Glutamatergic neuron (in vitro differentiated cells): ENCODE data around the gene EPB41L5. TPM values are rescaled to one million over a fixed set of nuclear protein-coding genes. Genes with fewer than 3 reads are reported as not detected.
"Not testable (repeated sequence)": the region's sequence is repeated elsewhere in the genome, so short reads cannot be mapped to it uniquely, and the experiment has no call there.

Experiments
- DNase-seq: peaks from one replicate; pipeline ENCODE4 v3.0.0; 2022
- H3K27ac Mint-ChIP-seq: one replicate; pipeline ENCODE4 v1.8.0; 2020; ENCODE audit warnings: mild to moderate bottlenecking, mixed read lengths, inconsistent platforms; ENCODE audit not compliant: unreplicated experiment
- H3K27me3 Mint-ChIP-seq: one replicate; pipeline ENCODE4 v1.8.0; 2020; ENCODE audit warnings: mild to moderate bottlenecking, moderate library complexity, mixed read lengths, inconsistent platforms; ENCODE audit not compliant: unreplicated experiment
- H3K36me3 Mint-ChIP-seq: one replicate; pipeline ENCODE4 v1.8.0; 2020; ENCODE audit warnings: mild to moderate bottlenecking, mixed read lengths, inconsistent platforms; ENCODE audit not compliant: unreplicated experiment
- H3K4me1 Mint-ChIP-seq: one replicate; pipeline ENCODE4 v1.8.0; 2020; ENCODE audit warnings: mild to moderate bottlenecking, low read depth, mixed read lengths, inconsistent platforms; ENCODE audit not compliant: unreplicated experiment
- H3K4me3 Mint-ChIP-seq: one replicate; pipeline ENCODE4 v1.8.0; 2020; ENCODE audit warnings: mild to moderate bottlenecking, mixed read lengths, inconsistent platforms; ENCODE audit not compliant: unreplicated experiment
- H3K9me3 Mint-ChIP-seq: one replicate; pipeline ENCODE4 v1.8.0; 2020; ENCODE audit warnings: mild to moderate bottlenecking, moderate library complexity, mixed read lengths, inconsistent platforms; ENCODE audit not compliant: unreplicated experiment
- CTCF ChIP-seq: fragments of 200-600 bp; sonication (generic); IDR thresholded peaks from one replicate; pipeline ENCODE4 v1.5.0; 2021; ENCODE audit not compliant: partially characterized antibody, unreplicated experiment
- total RNA-seq: library from RNA; stranded (reverse); fragmentation: NEBNext Ultra II Directional; extraction: Animal tissue kit (Norgen Biotek cat#: 25700); gene quantifications from one replicate; pipeline ENCODE4 v1.2.1, GENCODE V29; 2021; ENCODE audit not compliant: unreplicated experiment

The EPB41L5 gene
- total RNA-seq, 1 donor from 2014 or later, result 71.7 TPM

GRCh38 chr2:120149406-120149805, 136.5 kb downstream of the EPB41L5 start:
- H3K4me3 Mint-ChIP-seq, result no peak overlapping the region
- peaks cover 31% of the 10 kb centered on the region for H3K36me3 Mint-ChIP-seq
- no peak overlapping the region for H3K27ac Mint-ChIP-seq
- DNase-seq, result no peak
- no peak for TF ChIP-seq CTCF
- peaks cover 1% of the 10 kb centered on the region for H3K9me3 Mint-ChIP-seq
- H3K27me3 Mint-ChIP-seq, result peaks cover 4% of the 10 kb centered on the region
- H3K4me1 Mint-ChIP-seq, result no peaks in the 10 kb centered on the region

GRCh38 chr2:120150040-120150482, 137.2 kb downstream of the EPB41L5 start:
- Mint-ChIP-seq H3K27me3 (peaks cover 4% of the 10 kb centered on the region), H3K4me3 (no peak overlapping the region), H3K27ac (no peak overlapping the region), H3K9me3 (peaks cover 1% of the 10 kb centered on the region), H3K36me3 (peaks cover 31% of the 10 kb centered on the region), H3K4me1 (no peaks in the 10 kb centered on the region)
- TF ChIP-seq CTCF, result no peak
- no peak for DNase-seq

GRCh38 chr2:120155308-120155707, 142.4 kb downstream of the EPB41L5 start:
- Mint-ChIP-seq H3K27ac (no peak overlapping the region), H3K4me1 (peaks cover 22% of the 10 kb centered on the region), H3K4me3 (no peak overlapping the region), H3K36me3 (peaks cover 38% of the 10 kb centered on the region), H3K27me3 (peaks cover 2% of the 10 kb centered on the region), H3K9me3 (peaks cover 6% of the 10 kb centered on the region)
- DNase-seq, result no peak
- TF ChIP-seq CTCF, result no peak

GRCh38 chr2:120158658-120159057, 145.8 kb downstream of the EPB41L5 start:
- not testable (repeated sequence) for H3K27ac Mint-ChIP-seq, DNase-seq, H3K27me3 Mint-ChIP-seq, H3K9me3 Mint-ChIP-seq, H3K4me3 Mint-ChIP-seq
- Mint-ChIP-seq H3K4me1 (peaks cover 33% of the 10 kb centered on the region), H3K36me3 (peaks cover 20% of the 10 kb centered on the region)

- TF ChIP-seq CTCF, result no peak
- H3K36me3 Mint-ChIP-seq, result peaks cover 16% of the 10 kb centered on the region
- H3K27ac Mint-ChIP-seq, result peak overlapping the region; percentile 82
- peaks cover 5% of the 10 kb centered on the region for H3K9me3 Mint-ChIP-seq
- DNase-seq, result no peak
- peaks cover 33% of the 10 kb centered on the region for H3K4me1 Mint-ChIP-seq
- no peaks in the 10 kb centered on the region for H3K27me3 Mint-ChIP-seq
- H3K4me3 Mint-ChIP-seq, result no peak overlapping the region
Observed at GRCh38 chr2:120161190-120161589, 148.3 kb downstream of the EPB41L5 start.
